Measurements from ENCODE around the gene LOXL3.
"Not testable (repeated sequence)": the region's sequence is repeated elsewhere in the genome, so short reads cannot be mapped to it uniquely, and the experiment has no call there.

The LOXL3 gene

DNA sequence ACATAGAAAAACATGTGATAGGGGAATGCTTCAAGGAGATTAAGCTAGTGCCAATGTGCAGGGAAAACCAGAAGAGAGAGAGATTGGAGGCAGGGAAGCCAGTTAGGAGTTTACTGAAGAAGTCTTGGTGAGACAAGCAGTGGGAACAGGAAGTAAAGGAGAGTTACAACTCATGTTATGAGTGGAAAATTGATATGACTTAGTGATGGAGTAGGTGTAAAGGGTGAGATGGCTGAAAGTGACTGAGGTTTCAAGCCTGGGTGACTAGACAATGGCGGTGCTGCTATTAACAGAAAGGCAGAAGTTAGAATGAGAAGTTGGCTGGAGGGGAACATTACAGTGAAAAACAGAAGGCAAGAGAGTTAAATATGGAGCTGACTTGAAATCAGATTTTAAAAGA lies 17.3 kb upstream of the LOXL3 start:
- H3K9ac ChIP-seq (ENCODE audit: low read depth, low read length), result no peak overlapping the region
- H3K27me3 ChIP-seq (ENCODE audit: insufficient read depth, low read length), result peaks cover 16% of the 10 kb centered on the region; the same call in 1 of the 2 replicates
- no peaks in the 10 kb centered on the region for H3K36me3 ChIP-seq (ENCODE audit: insufficient read depth, low read depth, low read length)
- H3K4me1 ChIP-seq (ENCODE audit: insufficient read depth, low read length), result no peaks in the 10 kb centered on the region
- H3K9me3 ChIP-seq (ENCODE audit: insufficient read depth, low read depth, low read length), result no peaks in the 10 kb centered on the region
- H3K27ac ChIP-seq (ENCODE audit: low read length), result no peak overlapping the region
- H3K4me3 ChIP-seq (ENCODE audit: low read length), result no peak overlapping the region

DNA sequence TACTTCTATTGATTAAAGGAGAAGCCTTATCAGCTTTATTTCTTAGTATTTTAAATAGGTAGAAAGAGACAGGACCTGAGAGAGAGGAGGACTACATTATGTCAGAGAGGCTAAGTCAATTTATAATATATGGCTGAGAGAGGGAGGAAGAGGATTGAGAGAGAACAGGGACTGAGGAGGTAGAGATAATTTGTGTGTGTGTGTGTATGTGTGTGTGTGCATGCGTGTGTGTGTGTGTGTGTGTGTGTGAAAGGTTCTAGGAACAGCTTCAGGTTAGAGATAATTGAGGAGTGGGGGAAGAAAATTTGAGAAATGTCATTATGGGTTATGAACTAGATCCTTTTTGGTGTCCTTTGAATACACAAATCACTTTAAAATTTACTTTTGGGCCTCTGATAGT lies 15.9 kb upstream of the LOXL3 start:
- Histone ChIP-seq H3K27ac (ENCODE audit: low read length) (no peak overlapping the region), H3K9me3 (ENCODE audit: insufficient read depth, low read depth, low read length) (no peaks in the 10 kb centered on the region), H3K4me1 (ENCODE audit: insufficient read depth, low read length) (no peaks in the 10 kb centered on the region), H3K9ac (ENCODE audit: low read depth, low read length) (no peak overlapping the region), H3K27me3 (ENCODE audit: insufficient read depth, low read length) (peaks cover 12% of the 10 kb centered on the region; the same call in 1 of the 2 replicates), H3K4me3 (ENCODE audit: low read length) (no peak overlapping the region), H3K36me3 (ENCODE audit: insufficient read depth, low read depth, low read length) (no peaks in the 10 kb centered on the region)

DNA sequence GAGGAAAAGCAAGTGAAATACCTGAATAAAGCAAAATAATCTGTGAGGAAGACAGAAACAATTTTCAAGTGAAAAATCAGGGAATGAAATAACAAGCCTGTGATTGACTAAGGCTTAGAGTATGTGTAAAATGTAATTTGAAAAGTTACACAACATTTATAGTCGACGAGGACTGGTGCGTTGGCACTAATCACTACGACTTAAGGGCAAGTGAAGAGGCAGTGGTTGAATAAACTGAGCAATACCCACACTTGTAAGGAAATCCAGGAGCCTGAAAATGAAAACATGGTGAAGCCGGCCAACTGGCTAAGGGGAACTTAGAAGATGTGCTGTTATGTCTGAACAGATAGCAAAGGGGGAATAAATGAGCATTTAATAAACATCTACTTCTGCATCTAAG lies 14.1 kb upstream of the LOXL3 start:
- no peaks in the 10 kb centered on the region for H3K4me1 ChIP-seq (ENCODE audit: insufficient read depth, low read length)
- no peak overlapping the region for H3K9ac ChIP-seq (ENCODE audit: low read depth, low read length)
- H3K27ac ChIP-seq (ENCODE audit: low read length), result no peak overlapping the region
- no peaks in the 10 kb centered on the region for H3K36me3 ChIP-seq (ENCODE audit: insufficient read depth, low read depth, low read length)
- peaks cover 22% of the 10 kb centered on the region for H3K27me3 ChIP-seq (ENCODE audit: insufficient read depth, low read length)
- no peaks in the 10 kb centered on the region for H3K9me3 ChIP-seq (ENCODE audit: insufficient read depth, low read depth, low read length)
- no peak overlapping the region for H3K4me3 ChIP-seq (ENCODE audit: low read length)

DNA sequence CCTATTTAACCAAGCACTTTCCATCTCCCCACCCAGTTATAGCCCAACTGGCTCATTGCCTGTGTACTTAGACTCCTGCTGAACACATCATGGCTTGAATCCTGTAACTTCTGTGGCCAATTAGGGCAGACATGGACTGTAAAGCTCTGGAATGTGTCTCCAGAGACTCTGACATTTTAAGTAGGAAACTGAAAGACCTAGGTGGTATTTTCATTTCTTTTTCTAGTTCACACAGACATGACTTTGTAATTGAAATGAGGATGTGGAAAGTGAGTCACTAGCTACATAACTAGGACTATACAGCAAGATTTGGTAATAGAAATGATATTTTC lies 13.0 kb upstream of the LOXL3 start:
- no peaks in the 10 kb centered on the region for H3K9me3 ChIP-seq (ENCODE audit: insufficient read depth, low read depth, low read length)
- H3K9ac ChIP-seq (ENCODE audit: low read depth, low read length), result no peak overlapping the region
- H3K36me3 ChIP-seq (ENCODE audit: insufficient read depth, low read depth, low read length), result no peaks in the 10 kb centered on the region
- H3K4me3 ChIP-seq (ENCODE audit: low read length), result no peak overlapping the region
- H3K4me1 ChIP-seq (ENCODE audit: insufficient read depth, low read length), result no peaks in the 10 kb centered on the region
- H3K27ac ChIP-seq (ENCODE audit: low read length), result no peak overlapping the region
- peaks cover 33% of the 10 kb centered on the region for H3K27me3 ChIP-seq (ENCODE audit: insufficient read depth, low read length)

DNA sequence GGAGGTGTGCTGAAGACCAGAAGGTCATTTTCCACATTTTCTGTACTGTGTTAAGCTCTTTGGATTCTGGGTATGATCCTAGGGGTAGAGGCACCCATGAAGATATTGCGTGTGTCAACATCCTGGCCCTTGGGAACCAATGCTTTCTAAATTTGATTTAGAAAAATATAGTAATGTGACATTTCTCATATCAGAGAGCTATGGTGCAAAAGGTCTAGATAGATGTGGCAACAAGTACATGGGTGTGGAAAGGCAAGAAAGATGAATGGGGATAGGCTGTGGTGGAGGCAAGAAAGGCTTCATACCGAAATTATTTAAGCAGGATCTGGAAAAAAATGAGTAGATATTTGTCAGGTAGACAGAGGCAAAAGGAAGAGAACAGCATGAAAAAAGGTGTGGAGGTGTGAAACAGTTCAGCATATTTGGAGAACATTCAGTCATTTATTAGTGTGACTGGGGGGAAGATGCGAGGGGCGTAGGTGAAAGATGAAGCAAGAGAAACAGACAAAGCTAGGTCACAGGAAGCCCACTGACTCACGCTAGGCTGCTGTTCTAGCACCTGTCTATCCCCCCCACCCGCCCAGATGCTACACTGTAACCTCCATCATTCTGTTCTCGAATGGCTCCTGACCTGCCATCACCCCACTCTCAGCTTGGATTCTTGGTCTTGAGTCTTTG lies 12.5 kb upstream of the LOXL3 start:
- Histone ChIP-seq H3K36me3 (ENCODE audit: insufficient read depth, low read depth, low read length) (no peaks in the 10 kb centered on the region), H3K4me3 (ENCODE audit: low read length) (no peak overlapping the region), H3K9me3 (ENCODE audit: insufficient read depth, low read depth, low read length) (no peaks in the 10 kb centered on the region), H3K4me1 (ENCODE audit: insufficient read depth, low read length) (no peaks in the 10 kb centered on the region), H3K9ac (ENCODE audit: low read depth, low read length) (no peak overlapping the region), H3K27me3 (ENCODE audit: insufficient read depth, low read length) (peaks cover 38% of the 10 kb centered on the region), H3K27ac (ENCODE audit: low read length) (no peak overlapping the region)

DNA sequence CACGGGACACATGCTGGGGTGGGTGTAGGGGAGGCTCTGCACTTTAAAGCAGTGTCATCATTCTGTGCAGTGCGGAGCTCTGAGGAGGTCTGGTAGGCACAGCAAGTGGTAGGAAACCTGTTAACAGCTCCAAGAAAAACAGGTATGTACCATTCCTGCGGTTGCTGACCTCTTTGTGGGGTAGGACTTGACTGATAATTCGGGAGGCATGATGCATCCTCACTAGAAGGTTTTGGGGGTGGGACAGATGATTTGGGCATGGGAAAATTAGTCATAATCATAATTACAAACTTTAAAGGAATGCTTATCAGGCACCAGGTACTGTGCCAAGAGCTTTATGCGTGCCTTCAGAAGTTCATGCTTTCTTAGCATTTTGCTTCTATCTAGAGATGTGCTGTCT lies 10.5 kb upstream of the LOXL3 start:
- peaks cover 10% of the 10 kb centered on the region; the same call in 1 of the 2 replicates for H3K4me1 ChIP-seq (ENCODE audit: insufficient read depth, low read length)
- H3K27ac ChIP-seq (ENCODE audit: low read length), result no peak overlapping the region
- H3K4me3 ChIP-seq (ENCODE audit: low read length), result no peak overlapping the region
- H3K9ac ChIP-seq (ENCODE audit: low read depth, low read length), result no peak overlapping the region
- peaks cover 48% of the 10 kb centered on the region for H3K27me3 ChIP-seq (ENCODE audit: insufficient read depth, low read length)
- H3K9me3 ChIP-seq (ENCODE audit: insufficient read depth, low read depth, low read length), result no peaks in the 10 kb centered on the region
- no peaks in the 10 kb centered on the region for H3K36me3 ChIP-seq (ENCODE audit: insufficient read depth, low read depth, low read length)

DNA sequence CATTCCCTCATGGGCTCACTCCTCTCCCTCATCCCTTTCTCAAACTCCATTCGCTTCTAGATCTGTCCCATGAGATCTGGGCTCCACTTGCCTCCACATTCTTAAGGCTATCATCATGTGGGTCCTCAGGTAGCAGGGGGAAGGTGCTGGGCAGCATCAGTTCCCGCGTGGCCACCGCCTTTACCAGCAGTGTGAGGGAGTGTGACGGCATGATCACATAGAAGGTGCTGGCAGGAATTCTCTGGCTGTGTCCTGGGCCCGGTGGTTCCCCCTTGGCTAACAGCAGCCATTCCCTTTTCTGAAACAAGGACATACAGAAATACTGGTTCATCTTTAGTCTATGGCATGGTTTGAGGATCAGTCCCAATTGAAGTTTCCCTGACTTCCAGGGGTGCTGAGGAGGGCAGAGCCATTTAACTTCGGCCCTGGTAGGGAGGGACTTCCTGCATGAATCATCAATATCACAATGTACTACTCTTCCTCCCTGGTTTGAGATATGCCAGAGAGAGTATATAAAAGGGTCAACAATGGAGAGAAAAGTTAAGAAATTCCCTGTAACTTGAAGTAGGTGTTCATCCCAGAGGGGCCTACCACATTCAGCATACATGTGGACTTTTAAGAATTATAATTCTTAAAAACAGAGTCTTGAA lies 8.5 kb upstream of the LOXL3 start:
- peaks cover 10% of the 10 kb centered on the region; the same call in 1 of the 2 replicates for H3K4me1 ChIP-seq (ENCODE audit: insufficient read depth, low read length)
- H3K36me3 ChIP-seq (ENCODE audit: insufficient read depth, low read depth, low read length), result no peaks in the 10 kb centered on the region
- H3K4me3 ChIP-seq (ENCODE audit: low read length), result no peak overlapping the region
- H3K27me3 ChIP-seq (ENCODE audit: insufficient read depth, low read length), result peaks cover 50% of the 10 kb centered on the region
- no peak overlapping the region for H3K27ac ChIP-seq (ENCODE audit: low read length)
- H3K9ac ChIP-seq (ENCODE audit: low read depth, low read length), result no peak overlapping the region
- no peaks in the 10 kb centered on the region for H3K9me3 ChIP-seq (ENCODE audit: insufficient read depth, low read depth, low read length)

DNA sequence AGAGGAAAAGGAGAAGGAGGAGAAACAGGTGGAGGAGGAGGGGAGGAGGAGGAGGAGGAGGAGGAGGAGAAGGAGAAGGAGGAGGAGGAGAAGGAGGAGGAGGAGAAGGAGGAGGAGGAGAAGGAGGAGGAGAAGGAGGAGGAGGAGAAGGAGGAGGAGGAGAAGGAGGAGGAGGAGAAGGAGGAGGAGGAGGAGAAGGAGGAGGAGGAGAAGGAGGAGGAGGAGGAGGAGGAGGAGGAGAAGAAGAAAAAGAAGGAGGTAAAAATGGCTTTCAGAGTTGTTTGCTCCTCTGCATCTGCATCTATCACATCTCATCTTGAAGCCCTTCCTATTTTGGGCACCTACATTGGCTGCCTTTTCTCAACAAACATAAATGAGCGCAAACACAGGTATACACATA lies 7.3 kb upstream of the LOXL3 start:
- not testable (repeated sequence) for H3K27ac ChIP-seq (ENCODE audit: low read length); H3K4me3 ChIP-seq (ENCODE audit: low read length); H3K36me3 ChIP-seq (ENCODE audit: insufficient read depth, low read depth, low read length); H3K9me3 ChIP-seq (ENCODE audit: insufficient read depth, low read depth, low read length); H3K9ac ChIP-seq (ENCODE audit: low read depth, low read length)
- H3K4me1 ChIP-seq (ENCODE audit: insufficient read depth, low read length), result peaks cover 10% of the 10 kb centered on the region; the same call in 1 of the 2 replicates
- H3K27me3 ChIP-seq (ENCODE audit: insufficient read depth, low read length), result peaks cover 60% of the 10 kb centered on the region

DNA sequence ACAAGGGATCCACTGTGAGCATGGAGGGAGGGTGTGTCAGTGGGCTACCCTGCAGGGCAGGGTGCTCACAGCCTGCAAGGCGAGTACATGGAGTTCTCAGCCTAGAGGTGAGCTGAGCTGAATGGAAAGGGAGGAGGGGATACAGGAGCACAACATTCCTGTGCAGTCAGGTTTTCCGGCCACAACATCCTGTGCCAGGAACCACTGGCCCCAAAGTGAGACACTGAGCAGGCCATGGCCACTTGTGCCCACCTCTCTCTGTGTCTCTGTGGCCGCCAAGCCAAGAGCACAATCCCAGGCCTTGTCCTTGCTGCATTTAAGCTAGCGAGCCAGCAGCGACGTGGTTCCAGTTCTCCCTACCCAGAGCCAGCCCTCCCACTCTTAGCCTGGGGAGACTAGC lies 6.8 kb upstream of the LOXL3 start:
- H3K4me3 ChIP-seq (ENCODE audit: low read length), result no peak overlapping the region
- H3K36me3 ChIP-seq (ENCODE audit: insufficient read depth, low read depth, low read length), result no peaks in the 10 kb centered on the region
- peaks cover 64% of the 10 kb centered on the region for H3K27me3 ChIP-seq (ENCODE audit: insufficient read depth, low read length)
- no peak overlapping the region for H3K27ac ChIP-seq (ENCODE audit: low read length)
- H3K9me3 ChIP-seq (ENCODE audit: insufficient read depth, low read depth, low read length), result no peaks in the 10 kb centered on the region
- peaks cover 10% of the 10 kb centered on the region; the same call in 1 of the 2 replicates for H3K4me1 ChIP-seq (ENCODE audit: insufficient read depth, low read length)
- no peak overlapping the region for H3K9ac ChIP-seq (ENCODE audit: low read depth, low read length)

DNA sequence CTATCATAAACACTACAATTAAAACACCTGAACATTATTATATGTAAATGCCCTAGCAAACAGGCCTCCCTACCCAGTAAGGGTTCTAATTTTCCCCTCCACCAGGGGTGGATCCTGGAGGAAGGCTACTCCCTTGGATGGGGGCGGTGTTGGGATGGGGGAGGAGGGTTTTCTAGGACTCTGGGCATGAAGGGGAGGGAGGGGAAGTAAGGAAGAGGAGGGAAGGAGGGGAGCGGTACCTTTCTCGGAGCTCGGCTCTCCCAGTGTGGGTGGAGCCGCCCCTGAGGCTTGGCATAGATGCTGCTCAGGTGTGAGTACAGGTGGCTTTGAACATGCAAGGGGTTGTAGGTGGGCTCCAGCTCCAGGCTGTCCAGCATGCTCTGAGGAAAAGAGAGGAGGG lies 6.2 kb upstream of the LOXL3 start:
- H3K4me3 ChIP-seq (ENCODE audit: low read length), result no peak overlapping the region
- no peak overlapping the region for H3K9ac ChIP-seq (ENCODE audit: low read depth, low read length)
- H3K36me3 ChIP-seq (ENCODE audit: insufficient read depth, low read depth, low read length), result no peaks in the 10 kb centered on the region
- peaks cover 71% of the 10 kb centered on the region for H3K27me3 ChIP-seq (ENCODE audit: insufficient read depth, low read length)
- H3K4me1 ChIP-seq (ENCODE audit: insufficient read depth, low read length), result peaks cover 10% of the 10 kb centered on the region; the same call in 1 of the 2 replicates
- H3K9me3 ChIP-seq (ENCODE audit: insufficient read depth, low read depth, low read length), result no peaks in the 10 kb centered on the region
- no peak overlapping the region for H3K27ac ChIP-seq (ENCODE audit: low read length)

DNA sequence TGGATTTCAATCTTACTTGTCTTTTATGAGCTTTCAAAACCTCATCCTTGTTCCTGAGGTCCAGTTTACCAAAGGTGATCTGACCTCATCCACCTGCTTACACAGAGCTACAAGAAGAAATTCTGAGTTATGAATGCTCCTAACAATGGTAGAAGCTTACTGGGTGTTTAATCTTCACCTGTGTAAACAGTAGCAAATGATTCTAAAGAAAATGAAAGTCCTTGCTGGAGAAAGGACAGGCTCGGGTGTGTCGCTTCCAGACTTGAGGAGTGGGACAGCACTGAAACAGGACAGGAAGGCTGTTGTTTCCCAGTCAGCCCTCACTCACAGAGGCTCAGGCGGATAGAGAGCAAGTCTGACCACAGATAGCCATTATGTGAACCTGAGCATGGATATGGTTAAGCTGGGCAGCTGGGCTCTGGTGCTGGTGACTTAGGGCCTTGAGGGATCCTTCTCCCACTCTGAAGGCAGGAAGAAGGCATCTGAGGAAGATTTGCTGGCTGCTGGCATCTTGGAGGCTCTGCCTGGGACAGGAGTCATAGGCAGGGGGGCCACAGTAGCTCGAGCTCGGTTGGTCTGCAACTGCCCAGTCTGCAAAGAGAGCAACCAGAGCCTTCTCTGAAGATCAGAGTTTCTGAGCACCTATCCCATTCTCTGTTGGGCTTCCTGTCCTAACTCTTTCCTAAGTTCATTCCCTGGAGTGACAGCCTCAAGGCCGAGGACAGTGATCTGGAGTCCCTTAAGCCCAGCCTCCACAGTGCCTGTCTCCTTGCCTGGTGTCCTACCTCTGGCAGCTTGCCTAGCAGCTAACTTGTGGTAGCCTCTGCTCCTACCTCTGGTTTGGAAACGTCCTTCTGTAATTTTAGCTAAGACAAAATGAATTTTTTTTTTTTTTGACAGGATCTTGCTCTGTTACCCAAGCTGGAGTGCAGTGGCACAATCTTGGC lies 4.8 kb upstream of the LOXL3 start:
- H3K9me3 ChIP-seq (ENCODE audit: insufficient read depth, low read depth, low read length), result no peaks in the 10 kb centered on the region
- no peaks in the 10 kb centered on the region for H3K36me3 ChIP-seq (ENCODE audit: insufficient read depth, low read depth, low read length)
- no peak overlapping the region for H3K9ac ChIP-seq (ENCODE audit: low read depth, low read length)
- H3K27ac ChIP-seq (ENCODE audit: low read length), result no peak overlapping the region
- peaks cover 10% of the 10 kb centered on the region; the same call in 1 of the 2 replicates for H3K4me1 ChIP-seq (ENCODE audit: insufficient read depth, low read length)
- peaks cover 66% of the 10 kb centered on the region for H3K27me3 ChIP-seq (ENCODE audit: insufficient read depth, low read length)
- H3K4me3 ChIP-seq (ENCODE audit: low read length), result no peak overlapping the region

Measured in iPS-20b (cell line).